PC-3 (cell line): ENCODE measurements around the gene OR14I1. TPM values are rescaled to one million over a fixed set of nuclear protein-coding genes. Genes with fewer than 3 reads are reported as not detected.

ENCODE experiments used
- ATAC-seq: fragments of 200-7000 bp; cut with Tn5 transposase; 2 replicates; pipeline ENCODE4 v1.9.1; 2020; ENCODE audit warnings: mild to moderate bottlenecking, moderate library complexity
- BruUV-seq: library from RNA; stranded (reverse); fragments of 400-500 nt; replicated peaks from 2 replicates; lab custom pipeline; 2021; lab: Mats Ljungman, UMichigan
- CTCF ChIA-PET: fragments of 300-600 bp; sonication (Branson Sonifier 250); formaldehyde crosslinking; loops from one replicate; lab custom pipeline; 2022; ENCODE audit warnings: antibody characterized with exemption; lab: Charles Lee
- POLR2A ChIA-PET: fragments of 300-600 bp; sonication (Branson Sonifier 250); formaldehyde crosslinking; loops from one replicate; lab custom pipeline; 2022; ENCODE audit warnings: antibody characterized with exemption; ENCODE audit not compliant: unreplicated experiment; lab: Charles Lee
- DNase-seq: peaks from one replicate; pipeline ENCODE4 v3.0.0-alpha.2; 2015
- H2AFZ ChIP-seq: fragments of 300-600 bp; sonication (generic); 2 replicates; pipeline ENCODE4 v1.6.0; 2016; ENCODE audit warnings: antibody characterized with exemption, low read length
- H3F3A ChIP-seq: fragments of 300-600 bp; sonication (generic); one replicate; pipeline ENCODE4 v1.6.0; 2017; ENCODE audit warnings: antibody characterized with exemption, low read length, control low read depth, mild to moderate bottlenecking; ENCODE audit not compliant: unreplicated experiment
- H3K27ac ChIP-seq: fragments of 300-600 bp; sonication (generic); 2 replicates; pipeline ENCODE4 v1.5.1; 2016; ENCODE audit warnings: mild to moderate bottlenecking, low read length
- H3K27me3 ChIP-seq: fragments of 300-600 bp; sonication (generic); 2 replicates; pipeline ENCODE4 v1.6.1; 2016; ENCODE audit warnings: low read length, mixed read lengths
- H3K36me3 ChIP-seq: fragments of 300-600 bp; sonication (generic); 2 replicates; pipeline ENCODE4 v1.6.1; 2016; ENCODE audit warnings: low read depth, mixed run types, low read length, mixed read lengths
- H3K4me1 ChIP-seq: fragments of 300-600 bp; sonication (generic); 2 replicates; pipeline ENCODE4 v1.5.1; 2016; ENCODE audit warnings: low read length; ENCODE audit not compliant: insufficient read depth
- H3K4me2 ChIP-seq: fragments of 300-600 bp; sonication (generic); 2 replicates; pipeline ENCODE4 v1.6.0; 2016; ENCODE audit warnings: low read length
- H3K4me3 ChIP-seq: fragments of 300-600 bp; sonication (generic); 2 replicates; pipeline ENCODE4 v1.5.1; 2016; ENCODE audit warnings: mild to moderate bottlenecking, low read length, mixed read lengths
- H3K79me2 ChIP-seq: fragments of 300-600 bp; sonication (generic); 2 replicates; pipeline ENCODE4 v1.6.1; 2017; ENCODE audit warnings: low read length, mixed read lengths
- H3K9ac ChIP-seq: fragments of 300-600 bp; sonication (generic); 2 replicates; pipeline ENCODE4 v1.6.0; 2016; ENCODE audit warnings: mild to moderate bottlenecking, low read length
- H3K9me2 ChIP-seq: fragments of 300-600 bp; sonication (generic); replicated peaks from 2 replicates; pipeline ENCODE4 v1.6.1; 2016; ENCODE audit warnings: mixed run types, low read length, mixed read lengths
- H3K9me3 ChIP-seq: fragments of 300-600 bp; sonication (generic); 2 replicates; pipeline ENCODE4 v1.6.1; 2016; ENCODE audit warnings: low read length, mixed read lengths
- H4K20me1 ChIP-seq: fragments of 300-600 bp; sonication (generic); 2 replicates; pipeline ENCODE4 v1.6.1; 2016; ENCODE audit warnings: low read length, mixed read lengths
- EZH2 ChIP-seq: fragments of 300-600 bp; sonication (generic); IDR thresholded peaks from one replicate; pipeline ENCODE4 v1.6.1; 2017; ENCODE audit warnings: antibody characterized with exemption, mild to moderate bottlenecking, low read length; ENCODE audit not compliant: unreplicated experiment
- EZH2phosphoT487 ChIP-seq: fragments of 300-600 bp; sonication (generic); IDR thresholded peaks from 2 replicates; pipeline ENCODE4 v1.6.1; 2018; ENCODE audit warnings: mild to moderate bottlenecking, antibody characterized with exemption, low read length, borderline replicate concordance
- intact Hi-C: fragments of 100-400 bp; cut with micrococcal nuclease; formaldehyde crosslinking; loops from 2 replicates; pipeline ENCODE4 v1.9.0; 2023
- total RNA-seq: library from RNA; depleted of rRNA; stranded (reverse); fragments of >200 nt; gene quantifications from 2 replicates; pipeline ENCODE4 v1.2.3, GENCODE V29; 2014
- TF ChIP-seq, protein P1 (sequence below): fragments of 300-600 bp; sonication (generic); conservative IDR thresholded peaks from 2 replicates; pipeline ENCODE4 v1.5.1; 2017; ENCODE audit warnings: antibody characterized with exemption, low read depth, mild to moderate bottlenecking, low read length

OR14I1 gene
- total RNA-seq, 1 experiment from 2014 or later = not detected

- H3K36me3 ChIP-seq = no peaks in the 10 kb centered on the region
- POLR2A ChIA-PET = no interaction called here
- CTCF ChIA-PET = no interaction called here
- H3F3A ChIP-seq = no peaks in the 10 kb centered on the region
- no peak overlapping the region for H2AFZ ChIP-seq
- no peaks in the 10 kb centered on the region for H4K20me1 ChIP-seq
- no peaks in the 10 kb centered on the region for H3K79me2 ChIP-seq
- no peak overlapping the region for H3K9ac ChIP-seq
- DNase-seq = no peak
- H3K4me2 ChIP-seq = no peak overlapping the region
- TF ChIP-seq EZH2phosphoT487 (no peak), EZH2 (no peak)
- TF ChIP-seq, protein P1, sequence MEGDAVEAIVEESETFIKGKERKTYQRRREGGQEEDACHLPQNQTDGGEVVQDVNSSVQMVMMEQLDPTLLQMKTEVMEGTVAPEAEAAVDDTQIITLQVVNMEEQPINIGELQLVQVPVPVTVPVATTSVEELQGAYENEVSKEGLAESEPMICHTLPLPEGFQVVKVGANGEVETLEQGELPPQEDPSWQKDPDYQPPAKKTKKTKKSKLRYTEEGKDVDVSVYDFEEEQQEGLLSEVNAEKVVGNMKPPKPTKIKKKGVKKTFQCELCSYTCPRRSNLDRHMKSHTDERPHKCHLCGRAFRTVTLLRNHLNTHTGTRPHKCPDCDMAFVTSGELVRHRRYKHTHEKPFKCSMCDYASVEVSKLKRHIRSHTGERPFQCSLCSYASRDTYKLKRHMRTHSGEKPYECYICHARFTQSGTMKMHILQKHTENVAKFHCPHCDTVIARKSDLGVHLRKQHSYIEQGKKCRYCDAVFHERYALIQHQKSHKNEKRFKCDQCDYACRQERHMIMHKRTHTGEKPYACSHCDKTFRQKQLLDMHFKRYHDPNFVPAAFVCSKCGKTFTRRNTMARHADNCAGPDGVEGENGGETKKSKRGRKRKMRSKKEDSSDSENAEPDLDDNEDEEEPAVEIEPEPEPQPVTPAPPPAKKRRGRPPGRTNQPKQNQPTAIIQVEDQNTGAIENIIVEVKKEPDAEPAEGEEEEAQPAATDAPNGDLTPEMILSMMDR = no peak
- peak; percentile 18; the same call in 1 of the 2 replicates for ATAC-seq
- no peak overlapping the region for H3K27ac ChIP-seq
- H3K27me3 ChIP-seq = peaks cover 3% of the 10 kb centered on the region; the same call in 1 of the 2 replicates
- H3K9me2 ChIP-seq = no peaks in the 10 kb centered on the region
- H3K4me3 ChIP-seq = no peak overlapping the region
- H3K9me3 ChIP-seq = peaks cover 4% of the 10 kb centered on the region; the same call in 1 of the 2 replicates
- no peaks in the 10 kb centered on the region for H3K4me1 ChIP-seq
- BruUV-seq = no TSS peak
- intact Hi-C loops = no loop called here
Measured at GRCh38 chr1:248750496-248750895, 47.9 kb upstream of the OR14I1 start.

GRCh38 chr1:248748211-248748610 lies 45.6 kb upstream of the OR14I1 start:
- CTCF ChIA-PET = no interaction called here
- Histone ChIP-seq H3K9me3 (no peaks in the 10 kb centered on the region), H4K20me1 (no peaks in the 10 kb centered on the region), H2AFZ (no peak overlapping the region), H3K9ac (no peak overlapping the region), H3K4me3 (no peak overlapping the region), H3K79me2 (no peaks in the 10 kb centered on the region), H3K27me3 (peaks cover 24% of the 10 kb centered on the region), H3K36me3 (no peaks in the 10 kb centered on the region), H3K4me1 (no peaks in the 10 kb centered on the region), H3F3A (no peaks in the 10 kb centered on the region), H3K9me2 (no peaks in the 10 kb centered on the region), H3K27ac (no peak overlapping the region), H3K4me2 (no peak overlapping the region)
- intact Hi-C loops = no loop called here
- no peak for ATAC-seq
- POLR2A ChIA-PET = no interaction called here
- BruUV-seq = no TSS peak
- TF ChIP-seq EZH2phosphoT487 = no peak
- TF ChIP-seq, protein P1 = no peak
- TF ChIP-seq EZH2 = no peak
- no peak for DNase-seq

DNA sequence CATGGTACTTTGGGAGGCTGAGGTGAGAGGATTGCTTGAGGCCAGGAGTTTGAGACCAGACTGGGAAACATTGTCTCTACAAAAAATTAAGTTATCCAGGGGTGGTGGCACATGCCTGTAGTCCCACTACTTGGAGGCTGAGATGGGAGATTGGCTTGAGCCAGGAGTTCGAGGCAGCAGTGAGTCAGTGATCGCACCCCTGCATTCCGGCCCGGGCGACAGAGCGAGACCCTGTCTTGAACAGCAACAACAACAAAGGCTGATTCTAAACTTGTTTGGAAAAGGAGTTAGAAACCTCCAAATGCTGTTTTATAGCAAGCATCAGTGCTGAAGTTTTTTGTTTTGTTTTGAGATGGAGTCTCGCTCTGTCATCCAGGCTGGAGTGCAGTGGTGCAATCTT lies 38.3 kb upstream of the OR14I1 start:
- no peaks in the 10 kb centered on the region for H3F3A ChIP-seq
- no TSS peak for BruUV-seq
- no peaks in the 10 kb centered on the region for H3K9me2 ChIP-seq
- TF ChIP-seq, protein P1 = no peak
- TF ChIP-seq EZH2 (no peak), EZH2phosphoT487 (no peak)
- H2AFZ ChIP-seq = no peak overlapping the region
- no peaks in the 10 kb centered on the region for H3K79me2 ChIP-seq
- ChIA-PET CTCF (no interaction called here), POLR2A (no interaction called here)
- H3K4me1 ChIP-seq = no peaks in the 10 kb centered on the region
- H3K9ac ChIP-seq = no peak overlapping the region
- H3K27ac ChIP-seq = no peak overlapping the region
- H4K20me1 ChIP-seq = no peaks in the 10 kb centered on the region
- H3K36me3 ChIP-seq = no peaks in the 10 kb centered on the region
- no peak for ATAC-seq
- H3K4me2 ChIP-seq = no peak overlapping the region
- H3K9me3 ChIP-seq = no peaks in the 10 kb centered on the region
- DNase-seq = no peak
- H3K27me3 ChIP-seq = peaks cover 70% of the 10 kb centered on the region
- intact Hi-C loops = no loop called here
- H3K4me3 ChIP-seq = no peak overlapping the region
